RWPE1 (cell line): ENCODE results near the gene KIAA1549.

Experiments
- CTCF ChIA-PET: fragments of 350-600 bp; sonication (Branson Sonifier 250); formaldehyde crosslinking; extraction: SDS; loops from one replicate; lab custom pipeline; 2021; lab: Yijun Ruan, JAX
- POLR2A ChIA-PET: fragments of 400-600 bp; formaldehyde crosslinking; extraction: SDS; loops from one replicate; lab custom pipeline; 2020; ENCODE audit warnings: antibody characterized with exemption; ENCODE audit not compliant: low non-redundant PET; lab: Yijun Ruan, JAX
- DNase-seq: peaks from one replicate; pipeline ENCODE4 v3.0.0; 2012; ENCODE audit warnings: low spot score
- H3K27ac ChIP-seq: fragments of 450-650 bp; 2 replicates; pipeline ENCODE4 v1.5.1; 2017
- TF ChIP-seq, protein P1 (sequence below): fragments of 450-650 bp; conservative IDR thresholded peaks from 2 replicates; pipeline ENCODE4 v1.5.1; 2017; ENCODE audit warnings: low read depth, mild to moderate bottlenecking

KIAA1549 gene

DNA sequence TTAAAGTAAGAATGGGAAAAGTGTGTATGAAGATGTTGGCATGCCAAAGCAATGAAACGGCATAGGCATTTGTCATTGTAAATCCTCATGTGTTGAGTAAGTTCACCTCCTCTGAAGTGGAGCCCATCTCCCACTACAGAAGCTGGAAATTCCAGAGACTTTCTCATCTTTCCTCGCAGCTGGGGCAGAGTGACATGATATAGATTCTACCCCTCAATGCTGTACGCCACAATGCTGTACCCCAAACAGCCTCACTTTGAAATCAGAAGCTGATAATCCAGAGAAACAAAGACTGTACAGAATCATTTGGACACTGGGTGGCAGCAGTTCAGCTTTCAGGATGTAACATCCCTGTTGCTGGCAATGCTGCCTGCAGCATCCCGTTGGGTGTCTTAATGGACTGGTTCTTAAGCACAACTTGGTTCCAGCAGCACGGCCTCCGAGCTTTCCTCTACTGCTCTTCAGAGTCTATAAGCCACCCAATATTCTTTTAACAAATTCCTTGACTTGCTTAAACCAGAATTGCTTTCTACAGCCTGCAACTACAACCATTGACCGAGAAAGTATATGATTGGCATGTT, 35.8 kb upstream of the KIAA1549 start:
- POLR2A ChIA-PET = no interaction called here

DNA sequence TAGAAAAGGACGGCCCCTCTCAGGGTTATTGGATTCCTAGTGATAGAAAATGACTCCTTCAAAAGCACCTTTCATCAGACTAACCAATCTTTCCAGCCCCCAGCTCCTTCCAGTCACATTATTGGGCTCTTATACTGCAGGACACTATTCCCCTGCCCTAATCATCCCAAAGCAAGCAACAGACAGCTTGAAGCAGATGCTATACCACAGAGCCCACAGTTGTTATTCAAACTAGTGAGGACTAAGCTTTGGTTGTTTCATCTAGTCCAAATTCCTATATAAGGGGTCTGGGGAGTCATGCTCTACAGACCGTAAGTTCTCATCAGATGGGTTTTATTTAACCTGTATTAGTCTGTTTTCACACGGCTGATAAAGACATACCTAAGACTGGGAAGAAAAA, 30.2 kb upstream of the KIAA1549 start:
- ChIA-PET POLR2A (no interaction called here), CTCF (no interaction called here)
- H3K27ac ChIP-seq = no peak overlapping the region
- no peak for DNase-seq
- TF ChIP-seq, protein P1, sequence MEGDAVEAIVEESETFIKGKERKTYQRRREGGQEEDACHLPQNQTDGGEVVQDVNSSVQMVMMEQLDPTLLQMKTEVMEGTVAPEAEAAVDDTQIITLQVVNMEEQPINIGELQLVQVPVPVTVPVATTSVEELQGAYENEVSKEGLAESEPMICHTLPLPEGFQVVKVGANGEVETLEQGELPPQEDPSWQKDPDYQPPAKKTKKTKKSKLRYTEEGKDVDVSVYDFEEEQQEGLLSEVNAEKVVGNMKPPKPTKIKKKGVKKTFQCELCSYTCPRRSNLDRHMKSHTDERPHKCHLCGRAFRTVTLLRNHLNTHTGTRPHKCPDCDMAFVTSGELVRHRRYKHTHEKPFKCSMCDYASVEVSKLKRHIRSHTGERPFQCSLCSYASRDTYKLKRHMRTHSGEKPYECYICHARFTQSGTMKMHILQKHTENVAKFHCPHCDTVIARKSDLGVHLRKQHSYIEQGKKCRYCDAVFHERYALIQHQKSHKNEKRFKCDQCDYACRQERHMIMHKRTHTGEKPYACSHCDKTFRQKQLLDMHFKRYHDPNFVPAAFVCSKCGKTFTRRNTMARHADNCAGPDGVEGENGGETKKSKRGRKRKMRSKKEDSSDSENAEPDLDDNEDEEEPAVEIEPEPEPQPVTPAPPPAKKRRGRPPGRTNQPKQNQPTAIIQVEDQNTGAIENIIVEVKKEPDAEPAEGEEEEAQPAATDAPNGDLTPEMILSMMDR = no peak

More for the DNA sequence above, 35.8 kb upstream of the KIAA1549 start:
- CTCF ChIA-PET = interaction anchor here (0.6 to 1.5 kb wide), 9 partner anchors 9 to 131 kb away, joined by 3 to 5 read pairs (median 3); no protein-coding TSS in a partner anchor
- DNase-seq = peak; percentile 75
- H3K27ac ChIP-seq = no peak overlapping the region
- TF ChIP-seq, protein P1 = peak; percentile 89

DNA sequence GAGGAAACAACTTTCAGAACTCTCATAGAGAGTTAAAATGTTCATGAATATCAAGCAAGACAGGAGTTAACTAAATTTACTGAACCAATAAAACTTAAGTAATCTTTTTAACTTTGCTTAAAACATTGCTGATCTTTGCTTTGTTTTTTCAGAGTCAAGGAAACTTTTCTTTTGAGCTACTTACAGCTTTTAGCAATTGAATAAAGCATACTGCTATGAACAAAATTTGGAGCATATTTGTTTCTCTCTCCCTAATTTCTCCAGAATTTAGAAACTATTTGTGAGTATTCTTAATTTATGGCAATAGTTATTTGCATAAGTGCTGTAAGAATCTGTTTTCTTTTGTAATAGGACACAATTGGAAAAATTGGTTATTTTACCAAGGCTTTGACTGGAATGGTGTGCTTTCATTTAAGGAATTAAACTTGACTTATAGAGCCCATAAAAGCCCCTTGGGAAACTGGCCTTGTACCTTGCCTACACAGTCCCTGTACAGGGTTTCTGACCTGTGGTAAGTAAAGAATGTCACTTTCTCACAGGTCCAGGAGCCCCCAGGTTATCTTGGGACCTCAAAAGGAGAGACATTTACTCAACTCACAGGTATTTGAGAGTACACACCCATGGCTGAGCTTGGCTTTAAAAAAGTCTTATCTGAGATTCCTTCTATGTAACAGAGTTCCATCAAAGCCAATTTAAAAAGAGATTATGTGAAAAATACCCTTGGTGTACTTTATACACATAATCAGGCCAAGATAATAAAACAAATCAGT, 23.3 kb upstream of the KIAA1549 start:
- ChIA-PET POLR2A (no interaction called here), CTCF (no interaction called here)
- no peak overlapping the region for H3K27ac ChIP-seq
- TF ChIP-seq, protein P1 = no peak
- DNase-seq = no peak

DNA sequence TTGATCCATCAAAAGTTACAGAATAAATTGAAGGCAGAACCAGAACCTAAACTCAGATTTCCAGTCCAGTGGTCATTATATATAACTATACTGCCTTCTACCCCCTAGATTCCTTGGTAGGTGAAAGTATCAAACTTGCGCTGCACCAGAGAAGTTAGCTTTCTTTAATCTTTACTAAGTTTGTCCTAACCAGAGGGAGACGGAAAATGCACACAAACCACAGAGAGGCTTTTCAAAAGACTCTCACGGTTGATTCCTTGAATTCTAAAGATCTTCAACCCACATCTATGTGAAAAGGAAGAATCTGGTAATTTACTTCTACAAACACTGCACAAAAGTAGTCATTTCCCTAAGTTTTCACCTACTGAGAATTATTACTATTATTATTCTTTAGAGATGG, 18.2 kb upstream of the KIAA1549 start:
- POLR2A ChIA-PET = no interaction called here

DNA sequence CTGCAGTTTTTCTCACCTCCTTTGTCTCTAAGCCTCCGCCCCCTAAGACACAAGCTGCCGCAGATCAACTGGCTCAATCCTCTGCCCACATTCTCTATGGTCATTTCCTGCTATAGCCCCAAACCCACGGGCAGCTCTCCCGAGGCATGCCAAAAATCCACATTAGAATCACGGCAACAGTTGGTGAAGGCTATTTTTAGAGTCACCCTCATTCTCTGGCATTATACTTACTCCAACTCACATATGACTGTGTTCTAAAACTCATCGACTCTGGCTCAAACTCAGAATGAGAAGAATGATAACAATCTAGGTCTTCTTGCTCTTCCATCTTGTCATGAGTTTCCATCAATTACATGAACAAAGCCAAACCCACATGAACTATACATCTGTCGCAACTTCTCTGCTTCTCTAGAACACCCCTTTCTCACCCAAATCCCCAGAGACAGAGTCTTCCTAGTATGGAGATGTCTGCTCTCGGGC, 10.9 kb upstream of the KIAA1549 start:
- TF ChIP-seq, protein P1 = no peak
- ChIA-PET POLR2A (no interaction called here), CTCF (no interaction called here)

More for the DNA sequence above, 18.2 kb upstream of the KIAA1549 start:
- TF ChIP-seq, protein P1 = no peak
- H3K27ac ChIP-seq = no peak overlapping the region
- CTCF ChIA-PET = no interaction called here
- no peak for DNase-seq

DNA sequence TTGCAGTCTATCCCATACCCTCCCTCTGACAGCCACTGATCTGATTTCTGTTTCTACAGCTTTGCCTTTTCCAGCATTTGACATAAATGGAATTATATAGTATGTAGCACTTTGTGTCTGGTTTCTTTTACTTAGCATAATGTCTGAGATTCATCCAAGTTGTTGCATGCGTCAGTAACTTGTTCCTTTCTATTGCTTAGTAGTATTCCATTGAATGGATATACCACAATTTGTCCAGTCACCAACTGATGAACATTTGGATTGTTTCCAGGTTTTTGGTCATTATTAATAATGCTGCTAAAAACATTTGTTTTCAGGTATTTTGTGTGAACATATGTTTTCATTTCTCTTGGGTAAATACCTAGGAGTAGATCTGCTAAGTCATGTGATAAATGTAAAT, 6.5 kb upstream of the KIAA1549 start:
- POLR2A ChIA-PET = no interaction called here

More for the DNA sequence above, 10.9 kb upstream of the KIAA1549 start:
- H3K27ac ChIP-seq = no peak overlapping the region
- DNase-seq = no peak

More for the DNA sequence above, 6.5 kb upstream of the KIAA1549 start:
- no peak overlapping the region for H3K27ac ChIP-seq
- no peak for DNase-seq
- CTCF ChIA-PET = no interaction called here
- TF ChIP-seq, protein P1 = no peak
